K562 (cell line): ENCODE measurements around the gene UBXN1. TPM values are rescaled to one million over a fixed set of nuclear protein-coding genes. Genes with fewer than 3 reads are reported as not detected.

Experiments used
- EP300 ChIP-seq: IDR thresholded peaks from 2 replicates; pipeline ENCODE4 v1.6.1; 2012; ENCODE audit warnings: low read length, improper control_type of control experiment
- EP400 ChIP-seq: fragments of 450-650 bp; IDR thresholded peaks from 2 replicates; pipeline ENCODE4 v1.6.1; 2017; ENCODE audit warnings: antibody characterized with exemption, mild to moderate bottlenecking, moderate library complexity
- FOXM1 ChIP-seq, 2 experiments: fragments of 450-650 bp in 1 of 2; sonication (generic) in 1 of 2; formaldehyde crosslinking in 1 of 2; IDR thresholded peaks; 2 replicates each; pipeline versions ENCODE4 v1.6.1 to v1.9.0; 2017 to 2022; ENCODE audit warnings: low read depth in 2 of 2, mild to moderate bottlenecking in 2 of 2, missing genetic modification reagents in 1 of 2, moderate library complexity in 1 of 2
- HMGN3 ChIP-seq: IDR thresholded peaks from 2 replicates; pipeline ENCODE4 v1.6.1; 2011; ENCODE audit warnings: borderline replicate concordance, low read depth, mild to moderate bottlenecking, mixed read lengths, low read length; ENCODE audit not compliant: insufficient read length; ENCODE audit errors: extremely low read depth
- HNRNPLL ChIP-seq: fragments of 200-400 bp; formaldehyde crosslinking; IDR thresholded peaks from 2 replicates; pipeline ENCODE4 v1.6.1; 2017; ENCODE audit warnings: low read length, low read depth, mild to moderate bottlenecking; ENCODE audit not compliant: poor library complexity, severe bottlenecking
- KDM5B ChIP-seq: fragments of 200-600 bp; sonication (generic); IDR thresholded peaks from 2 replicates; pipeline ENCODE4 v1.6.1; 2012; ENCODE audit warnings: low read depth, mild to moderate bottlenecking, moderate library complexity, low read length, control low read depth, inconsistent platforms; ENCODE audit not compliant: insufficient replicate concordance
- PML ChIP-seq: IDR thresholded peaks from 2 replicates; pipeline ENCODE4 v1.6.1; 2012; ENCODE audit warnings: low read length, inconsistent platforms
- RUNX1 ChIP-seq: sonication (generic); IDR thresholded peaks from 2 replicates; pipeline ENCODE4 v1.6.1; 2016; ENCODE audit warnings: antibody characterized with exemption, low read depth
- SMAD2 ChIP-seq: fragments of 150-350 bp; IDR thresholded peaks from 2 replicates; pipeline ENCODE4 v1.6.1; 2014; ENCODE audit warnings: low read depth, mild to moderate bottlenecking, low read length
- TAF7 ChIP-seq: fragments of 450-650 bp; IDR thresholded peaks from 2 replicates; pipeline ENCODE4 v1.6.1; 2016; ENCODE audit warnings: missing genetic modification characterization, missing compliant biosample characterization
- TEAD1 ChIP-seq, 2 experiments: fragments of 450-650 bp in 1 of 2; sonication (generic) in 1 of 2; formaldehyde crosslinking; IDR thresholded peaks; 2 replicates each; pipeline versions ENCODE4 v1.4.0 to v1.8.0; 2020 to 2022; ENCODE audit warnings: mild to moderate bottlenecking in 2 of 2, missing genetic modification reagents in 1 of 2
- ZBTB17 ChIP-seq: fragments of 450-650 bp; formaldehyde crosslinking; IDR thresholded peaks from 2 replicates; pipeline ENCODE4 v1.4.0; 2020; ENCODE audit warnings: mild to moderate bottlenecking
- ZNF239 ChIP-seq: fragments of 250-450 bp; sonication (Bioruptor Pico); IDR thresholded peaks from 2 replicates; pipeline ENCODE4 v1.4.0; 2020; ENCODE audit warnings: mild to moderate bottlenecking
- polyA plus RNA-seq, 8 experiments: library from polyadenylated mRNA; depleted of rRNA in 4 of 8; stranded (reverse) in 5 of 8; unstranded in 3 of 8; fragments of >200 nt; fragmentation: Nextera tagmentation in 2 of 8; fragmentation: Illumina TruSeq in 1 of 8; extraction: Ambion mirVana in 2 of 8; extraction: Trizol in 1 of 8; gene quantifications; 2 replicates each; pipeline versions ENCODE4 v1.2.1 to v1.2.3, GENCODE V29; 2011 to 2014; ENCODE audit warnings: inconsistent platforms in 1 of 8, missing spikeins in 1 of 8
- total RNA-seq, 7 experiments: library from RNA; depleted of rRNA in 6 of 7; stranded (reverse); fragments of >200 nt in 6 of 7; fragmentation: Illumina TruSeq in 2 of 7; extraction: Trizol in 2 of 7; gene quantifications; 2 replicates each; pipeline versions ENCODE4 v1.2.1 to v1.2.3, GENCODE V29; 2011 to 2021; ENCODE audit warnings: low replicate concordance in 1 of 7
- TF ChIP-seq, protein P1 (sequence below): sonication (generic); formaldehyde crosslinking; IDR thresholded peaks from 2 replicates; pipeline ENCODE4 v1.8.1; 2023; ENCODE audit warnings: mild to moderate bottlenecking, missing genetic modification reagents, moderate library complexity
- TF ChIP-seq, protein P2 (sequence below), 2 experiments: IDR thresholded peaks; 2 replicates each; pipeline ENCODE4 v1.6.1; 2012; ENCODE audit warnings: improper control_type of control experiment in 2 of 2, low read depth in 2 of 2, low read length in 2 of 2, borderline replicate concordance in 1 of 2
- TF ChIP-seq, protein P3 (sequence below): fragments of 450-650 bp; IDR thresholded peaks from 2 replicates; pipeline ENCODE4 v1.6.1; 2016; ENCODE audit warnings: missing biosample characterization, missing genetic modification characterization
- TF ChIP-seq, protein P4 (sequence below): fragments of 150-350 bp; IDR thresholded peaks from 2 replicates; pipeline ENCODE4 v1.6.1; 2014; ENCODE audit warnings: low read depth, mild to moderate bottlenecking, low read length, borderline replicate concordance

UBXN1 gene
- total and polyA plus RNA-seq, 9 of the 15 experiments (the other 6 are each of a cell fraction or from before 2014, with no cell fraction given), result 4.8 to 263 (median 99.7) TPM

DNA sequence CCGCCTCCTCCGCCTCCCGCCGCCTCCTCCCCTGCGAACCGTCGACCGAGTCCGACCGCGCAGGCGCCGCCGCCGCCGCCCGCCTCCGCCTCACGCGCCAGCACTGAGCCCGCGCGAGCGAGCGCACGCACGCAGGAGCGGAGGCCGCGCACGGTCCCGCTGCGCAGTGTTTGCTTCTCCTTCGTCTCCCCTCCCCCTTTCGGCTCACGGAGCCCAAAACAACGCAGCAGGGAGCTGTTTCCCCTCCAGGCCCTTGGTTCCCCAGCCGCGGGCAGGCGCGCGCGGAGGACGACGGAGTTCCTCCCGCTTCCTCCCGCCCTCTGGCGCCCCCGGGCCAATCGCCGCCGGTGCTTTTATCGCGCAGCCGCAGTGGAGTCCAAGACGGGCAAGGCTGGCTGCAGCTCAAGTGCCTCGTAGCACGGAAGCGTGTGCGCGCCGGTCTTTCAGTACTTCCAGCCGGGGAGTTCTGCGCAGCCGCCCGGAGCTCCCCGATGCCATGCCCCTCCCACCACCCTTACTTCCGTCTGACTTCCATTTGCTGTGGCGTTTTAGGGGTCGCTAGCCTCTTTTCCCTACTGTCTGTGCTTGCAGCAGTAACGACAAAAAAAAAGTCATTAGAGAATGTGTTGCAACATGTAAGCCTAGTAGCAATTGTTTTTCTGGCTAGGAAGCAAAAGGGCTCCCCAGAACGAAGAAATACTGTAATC, 48.4 kb upstream of the UBXN1 start, which contains the start of gene HNRNPUL2 (continued):
- 0 out of 2 replicates have a peak, but pooled peaks have one; percentile 13 for TF ChIP-seq RUNX1
- TF ChIP-seq EP400, result peak; percentile 90
- no peak for TF ChIP-seq FOXM1 (IDR thresholded peaks at IDR 0.05; ENCODE audit: low read depth)
- peak; percentile 75 for TF ChIP-seq FOXM1 (CRISPR knock-in tag; IDR thresholded peaks at IDR 0.05; ENCODE audit: low read depth)
- TF ChIP-seq ZNF239 (CRISPR knock-in tag), result peak; percentile 11; the same call in 1 of the 2 replicates
- TF ChIP-seq, protein P1, sequence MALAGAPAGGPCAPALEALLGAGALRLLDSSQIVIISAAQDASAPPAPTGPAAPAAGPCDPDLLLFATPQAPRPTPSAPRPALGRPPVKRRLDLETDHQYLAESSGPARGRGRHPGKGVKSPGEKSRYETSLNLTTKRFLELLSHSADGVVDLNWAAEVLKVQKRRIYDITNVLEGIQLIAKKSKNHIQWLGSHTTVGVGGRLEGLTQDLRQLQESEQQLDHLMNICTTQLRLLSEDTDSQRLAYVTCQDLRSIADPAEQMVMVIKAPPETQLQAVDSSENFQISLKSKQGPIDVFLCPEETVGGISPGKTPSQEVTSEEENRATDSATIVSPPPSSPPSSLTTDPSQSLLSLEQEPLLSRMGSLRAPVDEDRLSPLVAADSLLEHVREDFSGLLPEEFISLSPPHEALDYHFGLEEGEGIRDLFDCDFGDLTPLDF, result peak; percentile 94
- TF ChIP-seq SMAD2, result no peak
- TF ChIP-seq HNRNPLL, result peak; percentile 77
- TF ChIP-seq, protein P2, sequence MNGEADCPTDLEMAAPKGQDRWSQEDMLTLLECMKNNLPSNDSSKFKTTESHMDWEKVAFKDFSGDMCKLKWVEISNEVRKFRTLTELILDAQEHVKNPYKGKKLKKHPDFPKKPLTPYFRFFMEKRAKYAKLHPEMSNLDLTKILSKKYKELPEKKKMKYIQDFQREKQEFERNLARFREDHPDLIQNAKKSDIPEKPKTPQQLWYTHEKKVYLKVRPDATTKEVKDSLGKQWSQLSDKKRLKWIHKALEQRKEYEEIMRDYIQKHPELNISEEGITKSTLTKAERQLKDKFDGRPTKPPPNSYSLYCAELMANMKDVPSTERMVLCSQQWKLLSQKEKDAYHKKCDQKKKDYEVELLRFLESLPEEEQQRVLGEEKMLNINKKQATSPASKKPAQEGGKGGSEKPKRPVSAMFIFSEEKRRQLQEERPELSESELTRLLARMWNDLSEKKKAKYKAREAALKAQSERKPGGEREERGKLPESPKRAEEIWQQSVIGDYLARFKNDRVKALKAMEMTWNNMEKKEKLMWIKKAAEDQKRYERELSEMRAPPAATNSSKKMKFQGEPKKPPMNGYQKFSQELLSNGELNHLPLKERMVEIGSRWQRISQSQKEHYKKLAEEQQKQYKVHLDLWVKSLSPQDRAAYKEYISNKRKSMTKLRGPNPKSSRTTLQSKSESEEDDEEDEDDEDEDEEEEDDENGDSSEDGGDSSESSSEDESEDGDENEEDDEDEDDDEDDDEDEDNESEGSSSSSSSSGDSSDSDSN (IDR thresholded peaks at IDR 0.05; ENCODE audit: borderline replicate concordance in 1 of 2, low read depth in 2 of 2, low read length in 2 of 2), result peak in 1 of 2 experiments; percentile 51; a peak in 2 of 4 replicates
- TF ChIP-seq, protein P3, sequence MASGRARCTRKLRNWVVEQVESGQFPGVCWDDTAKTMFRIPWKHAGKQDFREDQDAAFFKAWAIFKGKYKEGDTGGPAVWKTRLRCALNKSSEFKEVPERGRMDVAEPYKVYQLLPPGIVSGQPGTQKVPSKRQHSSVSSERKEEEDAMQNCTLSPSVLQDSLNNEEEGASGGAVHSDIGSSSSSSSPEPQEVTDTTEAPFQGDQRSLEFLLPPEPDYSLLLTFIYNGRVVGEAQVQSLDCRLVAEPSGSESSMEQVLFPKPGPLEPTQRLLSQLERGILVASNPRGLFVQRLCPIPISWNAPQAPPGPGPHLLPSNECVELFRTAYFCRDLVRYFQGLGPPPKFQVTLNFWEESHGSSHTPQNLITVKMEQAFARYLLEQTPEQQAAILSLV (tag), result no peak
- peak; percentile 9 to 91; a peak in 1 of 4 replicates for TF ChIP-seq TEAD1 (CRISPR knock-in tag; IDR thresholded peaks at IDR 0.05)
- peak; percentile 0; the same call in 1 of the 2 replicates for TF ChIP-seq EP300
- TF ChIP-seq ZBTB17 (CRISPR knock-in tag), result peak; percentile 77; the same call in 1 of the 2 replicates
- peak; percentile 92 for TF ChIP-seq KDM5B
- TF ChIP-seq TAF7 (tag), result 0 out of 2 replicates have a peak, but pooled peaks have one; percentile 48
- TF ChIP-seq PML, result peak; percentile 80; the same call in 1 of the 2 replicates
- TF ChIP-seq, protein P4, sequence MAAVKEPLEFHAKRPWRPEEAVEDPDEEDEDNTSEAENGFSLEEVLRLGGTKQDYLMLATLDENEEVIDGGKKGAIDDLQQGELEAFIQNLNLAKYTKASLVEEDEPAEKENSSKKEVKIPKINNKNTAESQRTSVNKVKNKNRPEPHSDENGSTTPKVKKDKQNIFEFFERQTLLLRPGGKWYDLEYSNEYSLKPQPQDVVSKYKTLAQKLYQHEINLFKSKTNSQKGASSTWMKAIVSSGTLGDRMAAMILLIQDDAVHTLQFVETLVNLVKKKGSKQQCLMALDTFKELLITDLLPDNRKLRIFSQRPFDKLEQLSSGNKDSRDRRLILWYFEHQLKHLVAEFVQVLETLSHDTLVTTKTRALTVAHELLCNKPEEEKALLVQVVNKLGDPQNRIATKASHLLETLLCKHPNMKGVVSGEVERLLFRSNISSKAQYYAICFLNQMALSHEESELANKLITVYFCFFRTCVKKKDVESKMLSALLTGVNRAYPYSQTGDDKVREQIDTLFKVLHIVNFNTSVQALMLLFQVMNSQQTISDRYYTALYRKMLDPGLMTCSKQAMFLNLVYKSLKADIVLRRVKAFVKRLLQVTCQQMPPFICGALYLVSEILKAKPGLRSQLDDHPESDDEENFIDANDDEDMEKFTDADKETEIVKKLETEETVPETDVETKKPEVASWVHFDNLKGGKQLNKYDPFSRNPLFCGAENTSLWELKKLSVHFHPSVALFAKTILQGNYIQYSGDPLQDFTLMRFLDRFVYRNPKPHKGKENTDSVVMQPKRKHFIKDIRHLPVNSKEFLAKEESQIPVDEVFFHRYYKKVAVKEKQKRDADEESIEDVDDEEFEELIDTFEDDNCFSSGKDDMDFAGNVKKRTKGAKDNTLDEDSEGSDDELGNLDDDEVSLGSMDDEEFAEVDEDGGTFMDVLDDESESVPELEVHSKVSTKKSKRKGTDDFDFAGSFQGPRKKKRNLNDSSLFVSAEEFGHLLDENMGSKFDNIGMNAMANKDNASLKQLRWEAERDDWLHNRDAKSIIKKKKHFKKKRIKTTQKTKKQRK, result no peak
- peak; percentile 87 for TF ChIP-seq HMGN3
